Gastroesophageal sphincter (tissue), 4 donors: ENCODE data around the gene EIPR1. TPM values are rescaled to one million over a fixed set of nuclear protein-coding genes. Genes with fewer than 3 reads are reported as not detected.

ENCODE experiments used
- ATAC-seq: fragments of 150-250 bp; one replicate; pipeline ENCODE4 v1.9.1; 2016; ENCODE audit warnings: mild to moderate bottlenecking, moderate library complexity
- H3K27ac ChIP-seq, 4 donors: fragments of 200-600 bp; sonication (generic) in 3 of 4; 1 replicate in 3 of 4; 2 replicates in 1 of 4; pipeline ENCODE4 v1.5.1; 2016 to 2019
- H3K27me3 ChIP-seq: fragments of 200-600 bp; sonication (generic); one replicate; pipeline ENCODE4 v1.5.1; 2019
- H3K36me3 ChIP-seq, 2 donors: fragments of 200-600 bp; sonication (generic); one replicate each; pipeline ENCODE4 v1.5.1; 2019; ENCODE audit warnings: control low read depth in 1 of 2
- H3K4me1 ChIP-seq, 3 donors: fragments of 200-600 bp; sonication (generic); 1 replicate in 2 of 3; 2 replicates in 1 of 3; pipeline ENCODE4 v1.5.1; 2016 to 2019; ENCODE audit warnings: control low read depth in 2 of 3
- H3K4me3 ChIP-seq, 2 donors: fragments of 200-600 bp; sonication (generic); one replicate each; pipeline ENCODE4 v1.5.1; 2019; ENCODE audit warnings: mild to moderate bottlenecking in 1 of 2, moderate library complexity in 1 of 2
- H3K9me3 ChIP-seq, 3 donors: fragments of 200-600 bp; sonication (generic); one replicate each; pipeline ENCODE4 v1.5.1; 2017 to 2019; ENCODE audit warnings: control low read depth in 2 of 3
- EP300 ChIP-seq: sonication (generic); formaldehyde crosslinking; IDR thresholded peaks from one replicate; pipeline ENCODE4 v1.6.1; 2017; ENCODE audit warnings: antibody characterized with exemption, mild to moderate bottlenecking
- POLR2A ChIP-seq, 2 donors: fragments of 450-650 bp; IDR thresholded peaks; one replicate each; pipeline ENCODE4 v1.6.1; 2017; ENCODE audit warnings: antibody characterized with exemption in 2 of 2, mild to moderate bottlenecking in 2 of 2, moderate library complexity in 1 of 2
- POLR2AphosphoS5 ChIP-seq: sonication (generic); formaldehyde crosslinking; IDR thresholded peaks from one replicate; pipeline ENCODE4 v1.6.1; 2017; ENCODE audit warnings: antibody characterized with exemption
- WGBS, 2 donors: methylation state at CpG; one replicate each; pipeline ENCODE4 v1.1.5; 2018; ENCODE audit warnings: low coverage in 1 of 2; 5-methylcytosine and 5-hydroxymethylcytosine counted together
- total RNA-seq, 4 donors: library from RNA; depleted of rRNA; stranded (reverse); fragments of >200 nt; gene quantifications; one replicate each; pipeline ENCODE4 v1.1.0, GENCODE V29; 2016
- TF ChIP-seq, protein P1 (sequence below), 4 experiments: fragments of 200-600 bp in 2 of 4; fragments of 450-650 bp in 2 of 4; sonication (generic) in 1 of 4; IDR thresholded peaks; one replicate each; pipeline ENCODE4 v1.5.1; 2017 to 2019; ENCODE audit warnings: antibody characterized with exemption in 4 of 4, mild to moderate bottlenecking in 2 of 4, moderate library complexity in 2 of 4

The EIPR1 gene
- total RNA-seq, 4 donors from 2014 or later = 11.3 to 26.8 (median 22.2) TPM

DNA sequence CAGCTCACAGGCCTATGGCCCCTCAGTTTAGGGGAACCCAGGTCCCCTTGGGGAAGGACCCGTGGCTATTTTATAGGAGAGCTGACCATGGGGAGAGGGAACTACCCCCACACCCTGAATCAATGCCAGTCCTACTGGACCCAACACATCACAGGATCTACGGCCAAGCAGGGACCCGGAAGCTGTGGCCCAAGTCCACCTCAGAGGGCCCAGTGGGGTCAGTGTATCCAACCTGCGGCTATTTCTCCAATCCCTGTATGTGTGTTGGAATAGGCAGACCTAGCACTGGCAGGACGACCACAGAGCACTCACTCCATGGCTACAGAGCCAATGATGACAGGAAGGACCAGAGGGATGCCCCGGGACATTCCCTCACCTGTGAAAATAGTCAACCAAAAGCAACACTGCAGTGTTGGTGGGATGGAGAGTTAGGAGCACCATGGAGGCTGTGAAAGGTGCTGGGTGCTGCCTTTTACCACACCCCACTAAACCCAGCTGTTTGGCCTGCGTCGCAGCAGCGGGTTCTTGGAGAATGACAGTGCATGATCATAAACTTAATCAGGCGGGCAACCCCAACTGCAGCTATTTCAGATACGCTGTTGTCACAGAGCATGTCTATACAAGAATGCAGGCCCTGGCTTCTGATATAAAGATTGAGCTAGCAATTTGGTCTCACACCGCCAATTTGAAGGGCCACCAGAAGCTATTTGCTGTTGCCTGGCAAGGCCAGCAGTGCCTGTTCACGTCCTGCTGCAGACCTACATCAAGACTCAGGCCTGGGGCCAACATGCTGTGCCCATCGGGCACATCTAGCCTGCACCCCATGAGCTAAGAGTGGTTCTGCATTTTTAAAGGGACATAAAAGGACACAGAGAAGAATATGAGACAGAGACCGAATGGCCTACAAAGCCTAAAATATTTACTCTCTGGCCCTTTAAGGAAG lies 110.4 kb downstream of the EIPR1 start:
- no peak for ATAC-seq
- 81 to 97% methylated on average over 5 to 6 of the region's 15 CpGs for WGBS, 2 donors
- Histone ChIP-seq H3K4me1 (no peaks in the 10 kb centered on the region), H3K4me3 (no peak overlapping the region), H3K27me3 (no peaks in the 10 kb centered on the region), H3K27ac (no peak overlapping the region), H3K9me3 (no peaks in the 10 kb centered on the region), H3K36me3 (peaks cover 0 to 3% of the 10 kb centered on the region in 2 donors)
- TF ChIP-seq, protein P1, sequence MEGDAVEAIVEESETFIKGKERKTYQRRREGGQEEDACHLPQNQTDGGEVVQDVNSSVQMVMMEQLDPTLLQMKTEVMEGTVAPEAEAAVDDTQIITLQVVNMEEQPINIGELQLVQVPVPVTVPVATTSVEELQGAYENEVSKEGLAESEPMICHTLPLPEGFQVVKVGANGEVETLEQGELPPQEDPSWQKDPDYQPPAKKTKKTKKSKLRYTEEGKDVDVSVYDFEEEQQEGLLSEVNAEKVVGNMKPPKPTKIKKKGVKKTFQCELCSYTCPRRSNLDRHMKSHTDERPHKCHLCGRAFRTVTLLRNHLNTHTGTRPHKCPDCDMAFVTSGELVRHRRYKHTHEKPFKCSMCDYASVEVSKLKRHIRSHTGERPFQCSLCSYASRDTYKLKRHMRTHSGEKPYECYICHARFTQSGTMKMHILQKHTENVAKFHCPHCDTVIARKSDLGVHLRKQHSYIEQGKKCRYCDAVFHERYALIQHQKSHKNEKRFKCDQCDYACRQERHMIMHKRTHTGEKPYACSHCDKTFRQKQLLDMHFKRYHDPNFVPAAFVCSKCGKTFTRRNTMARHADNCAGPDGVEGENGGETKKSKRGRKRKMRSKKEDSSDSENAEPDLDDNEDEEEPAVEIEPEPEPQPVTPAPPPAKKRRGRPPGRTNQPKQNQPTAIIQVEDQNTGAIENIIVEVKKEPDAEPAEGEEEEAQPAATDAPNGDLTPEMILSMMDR (IDR thresholded peaks at IDR 0.05) = no peak
- no peak for TF ChIP-seq POLR2A (IDR thresholded peaks at IDR 0.05)
- no peak for TF ChIP-seq POLR2AphosphoS5
- TF ChIP-seq EP300 = no peak

DNA sequence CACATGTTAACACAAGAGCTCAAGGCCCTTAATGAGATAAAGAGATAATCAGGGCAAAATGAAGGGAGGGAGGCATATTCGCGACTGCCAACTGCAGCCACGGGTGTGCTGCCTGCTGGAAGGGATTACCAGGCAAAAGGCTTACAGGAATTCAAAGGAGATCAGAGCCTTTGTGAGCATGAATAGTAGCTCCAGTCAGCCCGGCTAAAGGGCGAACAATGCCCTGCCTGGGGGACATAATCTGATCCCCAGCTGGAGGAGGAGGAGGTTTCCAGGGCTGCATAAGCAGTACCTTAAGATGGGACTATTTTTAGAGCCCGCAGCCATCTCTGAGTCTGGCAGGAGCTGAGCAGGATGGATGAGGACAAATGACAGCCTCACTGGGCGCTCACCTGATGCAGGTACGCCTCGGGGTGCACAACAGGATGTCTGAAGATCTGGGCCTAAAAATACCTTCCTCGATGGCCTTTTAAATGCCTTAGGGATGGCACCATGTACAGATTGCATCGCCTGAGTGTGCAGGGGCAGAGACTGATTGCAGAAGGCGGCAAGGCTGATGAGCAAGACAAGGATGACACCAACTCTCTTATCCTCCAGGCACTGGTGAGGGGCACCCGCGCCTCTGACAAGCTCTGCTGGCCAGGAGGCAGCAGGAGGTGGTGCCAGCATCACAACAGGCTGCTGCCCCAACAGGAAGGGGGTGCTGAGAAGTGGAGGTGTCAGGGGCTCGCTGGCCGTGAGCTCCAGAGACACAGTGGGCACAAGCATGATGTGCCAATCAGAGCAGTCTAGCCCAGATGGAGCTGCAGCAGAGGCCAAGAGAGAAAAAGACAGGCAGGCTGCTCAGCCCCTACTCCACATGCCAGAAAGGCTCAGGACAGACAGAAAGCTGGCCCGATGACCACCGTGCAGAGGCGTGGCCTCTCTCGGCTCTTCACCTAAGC lies 111.4 kb downstream of the EIPR1 start:
- no peak for TF ChIP-seq POLR2AphosphoS5
- no peak for TF ChIP-seq EP300
- TF ChIP-seq, protein P1 (IDR thresholded peaks at IDR 0.05) = no peak
- TF ChIP-seq POLR2A (IDR thresholded peaks at IDR 0.05) = no peak
- peaks cover 0 to 3% of the 10 kb centered on the region in 2 donors for H3K36me3 ChIP-seq
- no peak overlapping the region for H3K4me3 ChIP-seq
- H3K27ac ChIP-seq = no peak overlapping the region
- no peaks in the 10 kb centered on the region for H3K4me1 ChIP-seq
- WGBS, 2 donors = 63 to 86% methylated on average over 6 of the region's 20 CpGs
- H3K27me3 ChIP-seq = no peaks in the 10 kb centered on the region
- ATAC-seq = no peak
- no peaks in the 10 kb centered on the region for H3K9me3 ChIP-seq

DNA sequence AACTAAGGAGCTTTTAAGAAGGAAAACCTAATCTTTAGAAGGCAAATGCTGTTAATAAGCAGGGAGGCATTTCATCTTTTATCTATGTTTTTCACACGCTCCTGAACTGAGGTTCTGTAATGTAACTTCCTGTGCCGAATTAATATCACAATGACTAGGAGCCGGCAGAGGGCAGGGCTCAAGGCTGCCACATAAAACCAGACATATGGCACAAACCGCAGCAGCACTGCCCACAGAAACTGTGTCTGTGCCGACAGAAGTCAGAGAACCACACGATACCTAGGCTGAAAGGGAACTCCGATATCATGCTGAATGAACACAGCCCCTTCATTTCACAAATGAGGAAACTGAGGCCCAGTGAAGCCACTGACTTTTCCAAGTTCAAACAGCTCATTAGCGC lies 112.1 kb downstream of the EIPR1 start:
- no peaks in the 10 kb centered on the region for H3K27me3 ChIP-seq
- 76 to 87% methylated on average over 6 to 7 of the region's 8 CpGs for WGBS, 2 donors
- TF ChIP-seq, protein P1 (IDR thresholded peaks at IDR 0.05) = no peak
- TF ChIP-seq EP300 (no peak), POLR2A (IDR thresholded peaks at IDR 0.05) (no peak), POLR2AphosphoS5 (no peak)
- H3K4me1 ChIP-seq = no peaks in the 10 kb centered on the region
- H3K9me3 ChIP-seq = no peaks in the 10 kb centered on the region
- ATAC-seq = no peak
- no peak overlapping the region for H3K4me3 ChIP-seq
- no peak overlapping the region for H3K27ac ChIP-seq
- peaks cover 0 to 3% of the 10 kb centered on the region in 2 donors for H3K36me3 ChIP-seq

- Histone ChIP-seq H3K27ac (no peak overlapping the region), H3K36me3 (peaks cover 0 to 3% of the 10 kb centered on the region in 2 donors), H3K4me3 (no peak overlapping the region), H3K4me1 (no peaks in the 10 kb centered on the region), H3K27me3 (no peaks in the 10 kb centered on the region), H3K9me3 (no peaks in the 10 kb centered on the region)
- ATAC-seq = peak; percentile 42
- WGBS, 2 donors = 77 to 100% methylated on average over 4 to 12 of the region's 12 CpGs
- no peak for TF ChIP-seq POLR2A (IDR thresholded peaks at IDR 0.05)
- TF ChIP-seq POLR2AphosphoS5 = no peak
- TF ChIP-seq, protein P1 (IDR thresholded peaks at IDR 0.05) = no peak
- TF ChIP-seq EP300 = no peak
These were observed 113.4 kb downstream of the EIPR1 start for GRCh38 chr2:3264010-3264744.
